GM12865 (cell line): ENCODE measurements around the gene ABHD12B.
"Not testable (repeated sequence)": the region's sequence is repeated elsewhere in the genome, so short reads cannot be mapped to it uniquely, and the experiment has no call there.

Experiments used
- DNase-seq: peaks from one replicate; pipeline ENCODE4 v3.0.0; 2010; ENCODE audit warnings: low read depth
- H3K4me3 ChIP-seq: 2 replicates; pipeline ENCODE4 v1.5.1; 2011; ENCODE audit warnings: mild to moderate bottlenecking, low read depth, low read length, control low read depth
- CTCF ChIP-seq: IDR thresholded peaks from 2 replicates; pipeline ENCODE4 v1.5.1; 2011; ENCODE audit warnings: low read length, control low read depth, low read depth, inconsistent platforms; ENCODE audit not compliant: insufficient read depth; ENCODE audit errors: missing control alignments

ABHD12B gene

DNA sequence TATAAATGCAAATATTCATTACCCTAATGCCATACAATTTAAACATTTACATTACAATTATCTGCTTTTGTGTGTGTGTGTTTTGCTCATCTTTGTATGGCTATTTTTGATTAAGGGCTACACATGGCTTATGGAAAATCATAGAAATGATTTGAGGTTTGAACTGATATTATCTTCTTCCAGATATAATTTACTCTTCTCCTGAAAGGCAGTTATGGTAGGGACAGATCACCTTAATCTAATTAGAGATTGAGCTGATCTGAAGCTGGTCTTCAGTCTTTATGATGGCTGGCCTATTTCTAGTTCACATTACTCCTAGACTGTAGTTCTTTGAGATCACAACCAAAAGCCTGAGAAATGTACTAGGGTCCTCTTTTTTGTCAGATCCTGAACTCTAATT is 15.6 kb downstream of the ABHD12B start:
- no peak for TF ChIP-seq CTCF
- DNase-seq, result no peak
- H3K4me3 ChIP-seq, result no peak overlapping the region

DNA sequence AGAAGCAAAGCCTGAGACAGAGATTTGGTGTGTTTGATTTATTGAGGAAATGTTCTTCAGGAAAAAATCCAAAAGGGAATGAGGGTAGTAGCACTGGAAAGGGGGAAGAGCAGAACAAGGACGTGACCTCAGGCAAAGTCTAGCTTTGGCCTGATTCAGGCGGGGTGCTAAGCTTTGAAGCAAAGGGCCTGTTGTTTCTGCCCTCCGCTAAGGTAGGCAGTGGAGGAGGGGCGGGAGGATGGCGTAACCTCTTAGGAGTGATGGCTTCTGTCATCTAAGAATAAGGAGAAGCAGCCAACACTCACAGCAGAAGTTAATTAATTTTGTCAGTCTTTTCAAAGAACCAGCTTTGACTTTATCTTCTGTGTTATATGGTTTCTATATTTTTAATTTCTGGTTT is 20.4 kb downstream of the ABHD12B start:
- H3K4me3 ChIP-seq, result no peak overlapping the region
- DNase-seq, result no peak
- no peak for TF ChIP-seq CTCF

DNA sequence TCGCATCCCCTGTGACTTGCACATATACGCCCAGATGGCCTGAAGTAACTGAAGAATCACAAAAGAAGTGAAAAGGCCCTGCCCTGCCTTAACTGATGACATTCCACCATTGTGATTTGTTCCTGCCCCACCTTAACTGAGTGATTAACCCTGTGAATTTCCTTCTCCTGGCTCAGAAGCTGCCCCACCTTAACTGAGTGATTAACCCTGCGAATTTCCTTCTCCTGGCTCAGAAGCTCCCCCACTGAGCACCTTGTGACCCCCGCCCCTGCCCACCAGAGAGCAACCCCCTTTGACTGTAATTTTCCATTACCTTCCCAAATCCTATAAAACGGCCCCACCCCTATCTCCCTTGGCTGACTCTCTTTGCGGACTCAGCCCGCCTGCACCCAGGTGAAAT is 24.6 kb downstream of the ABHD12B start:
- not testable (repeated sequence) for DNase-seq, H3K4me3 ChIP-seq

DNA sequence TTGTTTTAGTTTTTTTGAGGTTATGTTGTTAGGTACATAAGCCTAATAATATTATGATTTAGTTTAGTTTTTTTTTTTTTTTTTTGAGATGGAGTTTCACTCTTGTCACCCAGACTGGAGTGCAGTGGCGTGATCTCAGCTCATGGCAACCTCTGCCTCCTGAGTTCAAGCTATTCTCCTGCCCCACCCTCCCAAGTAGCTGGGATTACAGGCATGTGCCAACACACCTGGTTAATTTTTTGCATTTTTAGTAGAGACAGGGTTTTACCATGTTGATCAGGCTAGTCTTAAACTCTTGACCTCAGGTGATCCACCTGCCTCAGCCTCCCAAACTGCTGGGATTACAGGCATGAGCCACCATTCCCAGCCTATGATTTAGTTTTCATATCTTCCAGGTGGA is 25.2 kb downstream of the ABHD12B start:
- not testable (repeated sequence) for H3K4me3 ChIP-seq, DNase-seq

- H3K4me3 ChIP-seq, result no peak overlapping the region
- TF ChIP-seq CTCF, result no peak
These were observed 25.9 kb downstream of the ABHD12B start for GRCh38 chr14:50897658-50898175.

GRCh38 chr14:50901361-50901760 is 29.5 kb downstream of the ABHD12B start:
- TF ChIP-seq CTCF, result no peak
- H3K4me3 ChIP-seq, result no peak overlapping the region
- DNase-seq, result no peak

More at GRCh38 chr14:50897658-50898175, 25.9 kb downstream of the ABHD12B start:
- DNase-seq, result no peak

- H3K4me3 ChIP-seq, result no peak overlapping the region
- DNase-seq, result no peak
- TF ChIP-seq CTCF, result no peak
These were observed 32.9 kb downstream of the ABHD12B start for GRCh38 chr14:50904719-50905118.

- no peak overlapping the region for H3K4me3 ChIP-seq
- no peak for DNase-seq
- no peak for TF ChIP-seq CTCF
These were observed 34.6 kb downstream of the ABHD12B start for GRCh38 chr14:50906326-50907065.
